K562 (cell line): ENCODE measurements around the gene PSG5. TPM values are rescaled to one million over a fixed set of nuclear protein-coding genes. Genes with fewer than 3 reads are reported as not detected.
A peak's percentile ranks its signal among the peaks of the same experiment; 100 is the strongest.
"Not testable (repeated sequence)": the region's sequence is repeated elsewhere in the genome, so short reads cannot be mapped to it uniquely, and the experiment has no call there.

ENCODE experiments used
- ATAC-seq: fragments of 200-7000 bp; cut with Tn5 transposase; 3 replicates; pipeline ENCODE4 v1.9.1; 2020; ENCODE audit warnings: moderate library complexity
- BruUV-seq: library from RNA; stranded (reverse); fragments of 400-500 nt; replicated peaks from 2 replicates; lab custom pipeline; 2021; lab: Mats Ljungman, UMichigan
- CTCF ChIA-PET: fragments of 300-600 bp; formaldehyde crosslinking; extraction: SDS; loops from one replicate; lab custom pipeline; 2021; ENCODE audit warnings: low intra/inter-chr PET ratio; lab: Yijun Ruan, JAX
- POLR2A ChIA-PET: fragments of 300-600, 350-650 bp; sonication (Branson Sonifier 250); formaldehyde crosslinking; extraction: SDS; loops from one replicate; lab custom pipeline; 2021; ENCODE audit warnings: antibody characterized with exemption, inconsistent platforms; lab: Yijun Ruan, JAX
- DNase-seq, 4 experiments: peaks; one replicate each; pipeline versions ENCODE4 v3.0.0 to v3.0.0-alpha.2; 2011 to 2018; ENCODE audit warnings: low spot score in 3 of 4, mixed read lengths in 3 of 4; ENCODE audit errors: extremely low read depth in 1 of 4
- FAIRE-seq: peaks from 2 replicates; lab custom pipeline; 2011; peaks lifted over from hg19 to GRCh38; lab: Jason Lieb, UNC
- H2AFZ ChIP-seq: 2 replicates; pipeline ENCODE4 v1.6.0; 2011; ENCODE audit warnings: low read depth, low read length, control low read depth, inconsistent platforms
- H3K27ac ChIP-seq: fragments of 200-600 bp; 3 replicates; pipeline ENCODE4 v1.8.0; 2011; ENCODE audit warnings: low read depth, mild to moderate bottlenecking, control low read depth, inconsistent platforms, low read length, moderate library complexity, mixed read lengths; ENCODE audit errors: extremely low read depth
- H3K27me3 ChIP-seq, 2 experiments: fragments of 300-600 bp in 1 of 2; 2 replicates in 1 of 2; 3 replicates in 1 of 2; pipeline versions ENCODE4 v1.6.0 to v1.8.0; 2011; ENCODE audit warnings: inconsistent platforms in 2 of 2, low read length in 2 of 2, mild to moderate bottlenecking in 1 of 2, mixed read lengths in 1 of 2, moderate library complexity in 1 of 2; ENCODE audit not compliant: control insufficient read depth in 2 of 2, insufficient read depth in 2 of 2
- H3K36me3 ChIP-seq: fragments of 300-600 bp; 3 replicates; pipeline ENCODE4 v1.8.0; 2011; ENCODE audit warnings: mild to moderate bottlenecking, low read length, inconsistent platforms; ENCODE audit not compliant: control insufficient read depth, insufficient read depth
- H3K4me1 ChIP-seq, 2 experiments: fragments of 200-600 bp in 1 of 2; replicated peaks in 1 of 2; 2 replicates in 1 of 2; 3 replicates in 1 of 2; pipeline versions ENCODE4 v1.5.1 to v1.8.0; 2011; ENCODE audit warnings: inconsistent platforms in 2 of 2, low read length in 2 of 2, mild to moderate bottlenecking in 1 of 2, mixed read lengths in 1 of 2, moderate library complexity in 1 of 2; ENCODE audit not compliant: control insufficient read depth in 2 of 2, insufficient read depth in 2 of 2
- H3K4me2 ChIP-seq: 2 replicates; pipeline ENCODE4 v1.6.1; 2011; ENCODE audit warnings: low read length, control low read depth, inconsistent platforms, mixed read lengths; ENCODE audit not compliant: insufficient read depth
- H3K4me3 ChIP-seq: fragments of 200-600 bp; sonication (generic), shearing (Covaris generic); 2 replicates; pipeline ENCODE4 v1.5.1; 2016; ENCODE audit warnings: control low read depth, inconsistent platforms
- H3K79me2 ChIP-seq: fragments of 200-600 bp; 3 replicates; pipeline ENCODE4 v1.8.0; 2011; ENCODE audit warnings: low read length, inconsistent platforms; ENCODE audit not compliant: control insufficient read depth, insufficient read depth
- H3K9ac ChIP-seq, 2 experiments: 2 replicates each; pipeline versions ENCODE4 v1.6.0 to v1.6.1; 2011; ENCODE audit warnings: low read depth in 2 of 2, low read length in 2 of 2, control low read depth in 1 of 2, inconsistent platforms in 1 of 2, mild to moderate bottlenecking in 1 of 2, mixed read lengths in 1 of 2; ENCODE audit not compliant: insufficient read depth in 1 of 2
- H3K9me1 ChIP-seq: one replicate; pipeline ENCODE4 v1.6.0; 2011; ENCODE audit warnings: inconsistent platforms, mild to moderate bottlenecking, low read length, moderate library complexity; ENCODE audit not compliant: control insufficient read depth, insufficient read depth
- H3K9me3 ChIP-seq: replicated peaks from 2 replicates; pipeline ENCODE4 v1.5.1; 2011; ENCODE audit warnings: low read depth, low read length, inconsistent platforms; ENCODE audit not compliant: control insufficient read depth, insufficient read depth
- H4K20me1 ChIP-seq: replicated peaks from 2 replicates; pipeline ENCODE4 v1.6.1; 2011; ENCODE audit warnings: low read length, inconsistent platforms, mixed read lengths; ENCODE audit not compliant: control insufficient read depth, insufficient read depth
- CEBPB ChIP-seq: fragments of 450-650 bp; IDR thresholded peaks from 2 replicates; pipeline ENCODE4 v1.6.1; 2016; ENCODE audit warnings: missing genetic modification characterization, missing compliant biosample characterization
- CEBPG ChIP-seq, 3 experiments: fragments of 200-800 bp in 1 of 3; sonication (Bioruptor generic) in 1 of 3; sonication (generic) in 1 of 3; formaldehyde crosslinking in 1 of 3; IDR thresholded peaks in 2 of 3; conservative IDR thresholded peaks in 1 of 3; 2 replicates each; pipeline versions ENCODE4 v1.6.1 to v1.8.0; 2016 to 2022; ENCODE audit warnings: missing compliant biosample characterization in 2 of 3, missing genetic modification characterization in 2 of 3, mild to moderate bottlenecking in 1 of 3, missing genetic modification reagents in 1 of 3
- NCOA4 ChIP-seq: fragments of 450-650 bp; IDR thresholded peaks from 2 replicates; pipeline ENCODE4 v1.6.1; 2018; ENCODE audit warnings: mild to moderate bottlenecking; ENCODE audit not compliant: partially characterized antibody
- TFAP4 ChIP-seq: sonication (generic); formaldehyde crosslinking; IDR thresholded peaks from 2 replicates; pipeline ENCODE4 v1.8.0; 2022; ENCODE audit warnings: missing genetic modification reagents, mild to moderate bottlenecking, moderate library complexity, borderline replicate concordance
- U2AF1 ChIP-seq: fragments of 200-400 bp; formaldehyde crosslinking; optimal IDR thresholded peaks from 2 replicates; pipeline ENCODE3; 2017; ENCODE audit warnings: mild to moderate bottlenecking, low read depth, low read length, moderate library complexity
- WGBS: fragments of 100-300 bp; shearing (Covaris generic); methylation state at CpG from one replicate; pipeline ENCODE4 v1.1.6; 2016; ENCODE audit warnings: low coverage, mixed read lengths; ENCODE audit not compliant: insufficient coverage; ENCODE audit errors: missing lambda C conversion rate; 5-methylcytosine and 5-hydroxymethylcytosine counted together
- in situ Hi-C: fragments of 300-500 bp; cut with MboI; formaldehyde crosslinking; loops from 4 replicates; pipeline ENCODE4 v1.15.0; 2018; ENCODE audit warnings: inconsistent platforms, mixed read lengths
- intact Hi-C: fragments of 100-400 bp; cut with micrococcal nuclease; formaldehyde crosslinking; loops from 2 replicates; pipeline ENCODE4 v1.14.2; 2022
- polyA plus RNA-seq, 8 experiments: library from polyadenylated mRNA; depleted of rRNA in 4 of 8; stranded (reverse) in 5 of 8; unstranded in 3 of 8; fragments of >200 nt; fragmentation: Nextera tagmentation in 2 of 8; fragmentation: Illumina TruSeq in 1 of 8; extraction: Ambion mirVana in 2 of 8; extraction: Trizol in 1 of 8; gene quantifications; 2 replicates each; pipeline versions ENCODE4 v1.2.1 to v1.2.3, GENCODE V29; 2011 to 2014; ENCODE audit warnings: inconsistent platforms in 1 of 8, missing spikeins in 1 of 8
- total RNA-seq, 7 experiments: library from RNA; depleted of rRNA in 6 of 7; stranded (reverse); fragments of >200 nt in 6 of 7; fragmentation: Illumina TruSeq in 2 of 7; extraction: Trizol in 2 of 7; gene quantifications; 2 replicates each; pipeline versions ENCODE4 v1.2.1 to v1.2.3, GENCODE V29; 2011 to 2021; ENCODE audit warnings: low replicate concordance in 1 of 7

The PSG5 gene
- total and polyA plus RNA-seq, 9 of the 15 experiments (the other 6 are each of a cell fraction or from before 2014, with no cell fraction given) = not detected

- Histone ChIP-seq H3K36me3 (no peaks in the 10 kb centered on the region), H3K27ac (no peak overlapping the region), H3K9me3 (no peaks in the 10 kb centered on the region), H2AFZ (no peak overlapping the region), H3K27me3 (no peaks in the 10 kb centered on the region), H3K79me2 (no peaks in the 10 kb centered on the region), H4K20me1 (no peaks in the 10 kb centered on the region), H3K9me1 (no peaks in the 10 kb centered on the region), H3K4me2 (no peak overlapping the region), H3K4me3 (no peak overlapping the region), H3K4me1 (no peaks in the 10 kb centered on the region), H3K9ac (no peak overlapping the region)
- CTCF ChIA-PET = no interaction called here
- DNase-seq (no peak), ATAC-seq (no peak), FAIRE-seq (no peak)
- POLR2A ChIA-PET = no interaction called here
- 0% methylated on average over 4 of the region's 4 CpGs for whole genome bisulfite sequencing
- TF ChIP-seq CEBPB (tag) = peak; percentile 29; the same call in 1 of the 2 replicates
- TF ChIP-seq U2AF1 = no peak
- no peak for TF ChIP-seq NCOA4
- no peak for TF ChIP-seq CEBPG (CRISPR knock-in tag; IDR thresholded peaks at IDR 0.05)
- peak in 1 of 2 experiments; percentile 44; a peak in 2 of 4 replicates for TF ChIP-seq CEBPG (tag; conservative IDR thresholded peaks at IDR 0.05 in 1 of 2, IDR thresholded peaks at IDR 0.05 in 1 of 2)
- TF ChIP-seq TFAP4 = no peak
- in situ Hi-C loops (no loop called here), intact Hi-C loops (no loop called here)
- no TSS peak for BruUV-seq
These were observed 34.1 kb downstream of the PSG5 start for GRCh38 chr19:43152214-43152613.

DNA sequence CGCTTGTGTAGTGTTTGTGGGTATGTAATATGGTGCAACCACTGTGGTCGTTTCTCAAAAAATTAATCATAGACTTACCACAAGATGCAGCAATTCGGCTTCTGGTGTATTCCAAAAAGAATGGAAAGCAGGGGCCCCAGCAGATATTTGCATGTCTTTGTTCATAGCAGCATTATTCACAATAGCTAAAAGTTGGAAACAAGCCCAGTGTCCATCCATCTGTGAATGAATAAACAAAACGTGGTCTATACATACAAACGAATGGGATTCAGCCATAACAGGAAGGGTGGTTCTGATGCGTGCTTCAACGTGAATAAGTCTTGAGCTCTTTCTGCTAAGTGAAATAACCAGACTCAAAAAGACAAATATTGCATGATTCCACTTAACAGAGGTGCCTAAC lies 36.5 kb downstream of the PSG5 start:
- FAIRE-seq, H4K20me1 ChIP-seq, POLR2A ChIA-PET, DNase-seq, H3K4me3 ChIP-seq, H3K79me2 ChIP-seq, H3K9me3 ChIP-seq, H3K36me3 ChIP-seq, H3K27me3 ChIP-seq, intact Hi-C loops, BruUV-seq, H3K9ac ChIP-seq, H2AFZ ChIP-seq, H3K4me1 ChIP-seq, CTCF ChIA-PET, H3K4me2 ChIP-seq, H3K9me1 ChIP-seq, H3K27ac ChIP-seq, in situ Hi-C loops, ATAC-seq: not testable (repeated sequence)
- 1% methylated on average over 7 of the region's 7 CpGs for WGBS
